ENCODE data around the gene ST6GALNAC3. TPM values are rescaled to one million over a fixed set of nuclear protein-coding genes. Genes with fewer than 3 reads are reported as not detected.

Gene ST6GALNAC3
- polyA plus RNA-seq, 1 donor (not counting 4 experiments of a cell fraction or from before 2014, with no cell fraction given) = 0.08 TPM

DNA sequence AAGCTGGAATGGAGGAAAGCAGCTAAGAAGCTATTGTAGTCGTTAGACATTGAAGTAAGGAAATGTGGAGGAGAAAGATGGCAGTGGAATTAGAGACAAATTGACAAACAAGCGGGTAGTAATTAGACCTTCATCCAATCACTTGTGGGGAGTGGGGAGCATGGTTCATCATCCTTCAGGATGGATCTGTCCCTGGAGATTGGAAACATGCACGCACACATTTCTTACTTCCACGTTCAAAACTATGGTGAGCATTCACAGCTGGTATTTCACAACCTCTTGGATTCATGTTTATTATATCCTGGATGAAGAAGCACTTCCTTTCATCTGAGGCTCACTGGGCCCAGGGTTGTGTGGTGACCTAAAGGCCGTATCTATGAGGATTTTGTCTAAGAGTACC, 188.1 kb downstream of the ST6GALNAC3 start:
- Histone ChIP-seq H4K20me1 (ENCODE audit: control insufficient read depth, extremely low read depth, insufficient read depth, low read length) (no peaks in the 10 kb centered on the region), H3K4me2 (ENCODE audit: control insufficient read depth, extremely low read depth, insufficient read depth, low read depth, low read length) (no peak overlapping the region), H3K27me3 (ENCODE audit: control insufficient read depth, extremely low read depth, insufficient read depth, low read length) (no peaks in the 10 kb centered on the region), H3K9me3 (ENCODE audit: control insufficient read depth, low read depth, low read length) (no peaks in the 10 kb centered on the region), H2AFZ (ENCODE audit: control insufficient read depth, low read length) (no peak overlapping the region), H3K9me1 (ENCODE audit: control insufficient read depth, extremely low read depth, insufficient read depth, low read length) (no peaks in the 10 kb centered on the region), H3K27ac (ENCODE audit: control insufficient read depth, insufficient read depth, low read length) (no peak overlapping the region), H3K9ac (ENCODE audit: control insufficient read depth, extremely low read depth, insufficient read depth, low read length) (no peak overlapping the region), H3K4me1 (ENCODE audit: control insufficient read depth, extremely low read depth, insufficient read depth, low read length) (no peaks in the 10 kb centered on the region), H3K4me3 (ENCODE audit: control insufficient read depth in 2 of 3, extremely low read depth in 1 of 3, insufficient read depth in 2 of 3, low read depth in 1 of 3, low read length in 3 of 3) (no peak overlapping the region), H3K36me3 (ENCODE audit: control insufficient read depth in 2 of 2, extremely low read depth in 1 of 2, insufficient read depth in 2 of 2, low read length in 2 of 2) (no peaks in the 10 kb centered on the region), H3K79me2 (ENCODE audit: control insufficient read depth, insufficient read depth, low read length) (no peaks in the 10 kb centered on the region)
- FAIRE-seq = no peak
- no peak for TF ChIP-seq EZH2 (IDR thresholded peaks at IDR 0.05; ENCODE audit: low read length)
- TF ChIP-seq, protein P1, sequence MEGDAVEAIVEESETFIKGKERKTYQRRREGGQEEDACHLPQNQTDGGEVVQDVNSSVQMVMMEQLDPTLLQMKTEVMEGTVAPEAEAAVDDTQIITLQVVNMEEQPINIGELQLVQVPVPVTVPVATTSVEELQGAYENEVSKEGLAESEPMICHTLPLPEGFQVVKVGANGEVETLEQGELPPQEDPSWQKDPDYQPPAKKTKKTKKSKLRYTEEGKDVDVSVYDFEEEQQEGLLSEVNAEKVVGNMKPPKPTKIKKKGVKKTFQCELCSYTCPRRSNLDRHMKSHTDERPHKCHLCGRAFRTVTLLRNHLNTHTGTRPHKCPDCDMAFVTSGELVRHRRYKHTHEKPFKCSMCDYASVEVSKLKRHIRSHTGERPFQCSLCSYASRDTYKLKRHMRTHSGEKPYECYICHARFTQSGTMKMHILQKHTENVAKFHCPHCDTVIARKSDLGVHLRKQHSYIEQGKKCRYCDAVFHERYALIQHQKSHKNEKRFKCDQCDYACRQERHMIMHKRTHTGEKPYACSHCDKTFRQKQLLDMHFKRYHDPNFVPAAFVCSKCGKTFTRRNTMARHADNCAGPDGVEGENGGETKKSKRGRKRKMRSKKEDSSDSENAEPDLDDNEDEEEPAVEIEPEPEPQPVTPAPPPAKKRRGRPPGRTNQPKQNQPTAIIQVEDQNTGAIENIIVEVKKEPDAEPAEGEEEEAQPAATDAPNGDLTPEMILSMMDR (optimal IDR thresholded peaks at IDR 0.05 in 1 of 3, IDR thresholded peaks at IDR 0.05 in 1 of 3, conservative IDR thresholded peaks at IDR 0.05 in 1 of 3; ENCODE audit: extremely low read depth in 1 of 3, insufficient read depth in 2 of 3, low read length in 3 of 3) = no peak
- DNase-seq (ENCODE audit: low read depth, low spot score) = no peak
- dilution Hi-C loops (cut with MboI; ENCODE audit: extremely low pct_ligation_motif_present, low sequenced_read_pairs) = no loop called here

- no peak overlapping the region for H3K4me3 ChIP-seq (ENCODE audit: control insufficient read depth in 2 of 3, extremely low read depth in 1 of 3, insufficient read depth in 2 of 3, low read depth in 1 of 3, low read length in 3 of 3)
- no peaks in the 10 kb centered on the region for H3K36me3 ChIP-seq (ENCODE audit: control insufficient read depth in 2 of 2, extremely low read depth in 1 of 2, insufficient read depth in 2 of 2, low read length in 2 of 2)
- no peaks in the 10 kb centered on the region for H3K9me3 ChIP-seq (ENCODE audit: control insufficient read depth, low read depth, low read length)
- H2AFZ ChIP-seq (ENCODE audit: control insufficient read depth, low read length) = no peak overlapping the region
- H3K4me2 ChIP-seq (ENCODE audit: control insufficient read depth, extremely low read depth, insufficient read depth, low read depth, low read length) = no peak overlapping the region
- H3K79me2 ChIP-seq (ENCODE audit: control insufficient read depth, insufficient read depth, low read length) = no peaks in the 10 kb centered on the region
- H3K9me1 ChIP-seq (ENCODE audit: control insufficient read depth, extremely low read depth, insufficient read depth, low read length) = no peaks in the 10 kb centered on the region
- H4K20me1 ChIP-seq (ENCODE audit: control insufficient read depth, extremely low read depth, insufficient read depth, low read length) = no peaks in the 10 kb centered on the region
- no peak for TF ChIP-seq EZH2 (IDR thresholded peaks at IDR 0.05; ENCODE audit: low read length)
- TF ChIP-seq, protein P1 (optimal IDR thresholded peaks at IDR 0.05 in 1 of 3, IDR thresholded peaks at IDR 0.05 in 1 of 3, conservative IDR thresholded peaks at IDR 0.05 in 1 of 3; ENCODE audit: extremely low read depth in 1 of 3, insufficient read depth in 2 of 3, low read length in 3 of 3) = no peak
- DNase-seq (ENCODE audit: low read depth, low spot score) (no peak), FAIRE-seq (no peak)
- no peaks in the 10 kb centered on the region for H3K4me1 ChIP-seq (ENCODE audit: control insufficient read depth, extremely low read depth, insufficient read depth, low read length)
- no peak overlapping the region for H3K27ac ChIP-seq (ENCODE audit: control insufficient read depth, insufficient read depth, low read length)
- H3K27me3 ChIP-seq (ENCODE audit: control insufficient read depth, extremely low read depth, insufficient read depth, low read length) = no peaks in the 10 kb centered on the region
- dilution Hi-C loops (cut with MboI; ENCODE audit: extremely low pct_ligation_motif_present, low sequenced_read_pairs) = no loop called here
- H3K9ac ChIP-seq (ENCODE audit: control insufficient read depth, extremely low read depth, insufficient read depth, low read length) = no peak overlapping the region
Observed at GRCh38 chr1:76264642-76265041, 190.1 kb downstream of the ST6GALNAC3 start.

Measured in keratinocyte (primary cell).